Tibial nerve (tissue), 4 donors: ENCODE data around the gene TACO1. TPM values are rescaled to one million over a fixed set of nuclear protein-coding genes. Genes with fewer than 3 reads are reported as not detected.

Source experiments
- DNase-seq, 2 donors: peaks; one replicate each; pipeline ENCODE4 v3.0.0-alpha.2; 2019; ENCODE audit warnings: low spot score in 2 of 2
- H3K27ac ChIP-seq, 4 donors: fragments of 200-600 bp; sonication (generic) in 3 of 4; one replicate each; pipeline ENCODE4 v1.5.1; 2017 to 2019; ENCODE audit warnings: mild to moderate bottlenecking in 1 of 4
- H3K27me3 ChIP-seq, 2 donors: fragments of 200-600 bp; sonication (generic) in 1 of 2; one replicate each; pipeline versions ENCODE4 v1.5.1 to v1.6.0; 2017 to 2019
- H3K36me3 ChIP-seq, 3 donors: fragments of 200-600 bp; sonication (generic); one replicate each; pipeline ENCODE4 v1.5.1; 2018 to 2019
- H3K4me1 ChIP-seq, 4 donors: fragments of 200-600 bp; sonication (generic) in 3 of 4; one replicate each; pipeline ENCODE4 v1.5.1; 2017 to 2019
- H3K4me3 ChIP-seq, 4 donors: fragments of 200-600 bp; sonication (generic) in 3 of 4; one replicate each; pipeline ENCODE4 v1.5.1; 2017 to 2019; ENCODE audit warnings: mild to moderate bottlenecking in 1 of 4, moderate library complexity in 1 of 4
- H3K9me3 ChIP-seq, 4 donors: fragments of 200-600 bp; sonication (generic) in 3 of 4; one replicate each; pipeline ENCODE4 v1.5.1; 2017 to 2019
- EP300 ChIP-seq, 2 donors: sonication (generic); formaldehyde crosslinking; IDR thresholded peaks; one replicate each; pipeline ENCODE4 v1.6.1; 2017; ENCODE audit warnings: antibody characterized with exemption in 2 of 2, mild to moderate bottlenecking in 1 of 2
- POLR2A ChIP-seq, 2 donors: fragments of 450-650 bp; IDR thresholded peaks; one replicate each; pipeline ENCODE4 v1.6.1; 2017; ENCODE audit warnings: antibody characterized with exemption in 2 of 2, mild to moderate bottlenecking in 2 of 2, moderate library complexity in 2 of 2
- WGBS, 2 donors: methylation state at CpG; one replicate each; pipeline ENCODE4 v1.1.5; 2018; 5-methylcytosine and 5-hydroxymethylcytosine counted together
- total RNA-seq, 4 donors: library from RNA; depleted of rRNA; stranded (reverse); fragments of >200 nt; gene quantifications; one replicate each; pipeline ENCODE4 v1.1.0, GENCODE V29; 2016
- TF ChIP-seq, protein P1 (sequence below), 5 experiments: fragments of 200-600 bp in 3 of 5; fragments of 450-650 bp in 2 of 5; sonication (generic) in 3 of 5; IDR thresholded peaks; one replicate each; pipeline ENCODE4 v1.5.1; 2016 to 2019; ENCODE audit warnings: antibody characterized with exemption in 5 of 5, mild to moderate bottlenecking in 3 of 5, moderate library complexity in 2 of 5

TACO1 gene
- total RNA-seq, 4 donors from 2014 or later = 9.8 to 18.0 (median 13.3) TPM

DNA sequence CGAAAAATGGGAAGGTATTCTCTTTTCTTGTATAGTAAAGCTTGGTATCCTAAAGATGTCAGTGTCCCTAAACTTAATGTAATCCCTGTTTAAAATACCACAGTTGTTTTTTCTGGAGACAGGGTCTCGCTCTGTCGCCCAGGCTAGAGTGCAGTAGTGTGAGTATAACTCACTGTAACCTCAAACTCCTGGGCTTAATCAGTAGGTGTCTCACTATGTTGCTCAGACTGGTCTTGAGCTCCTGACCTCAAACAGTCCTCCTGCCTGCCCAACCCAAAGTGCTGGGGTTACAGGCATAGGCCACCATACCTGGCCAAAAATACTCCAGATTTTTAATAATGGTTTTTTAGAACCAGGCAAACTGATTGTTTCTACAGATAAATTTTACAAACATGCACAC is 42.3 kb upstream of the TACO1 start:
- no peak for TF ChIP-seq EP300 (IDR thresholded peaks at IDR 0.05)
- no peaks in the 10 kb centered on the region for H3K27me3 ChIP-seq
- H3K36me3 ChIP-seq = no peaks in the 10 kb centered on the region
- H3K4me3 ChIP-seq = no peak overlapping the region
- WGBS, 2 donors = 90 to 93% methylated on average over 3 of the region's 3 CpGs
- no peak for DNase-seq
- H3K4me1 ChIP-seq = peaks cover 0 to 42% (median under 1%) of the 10 kb centered on the region in 4 donors
- no peak overlapping the region for H3K27ac ChIP-seq
- H3K9me3 ChIP-seq = no peaks in the 10 kb centered on the region

GRCh38 chr17:63561819-63562218 is 38.9 kb upstream of the TACO1 start:
- Histone ChIP-seq H3K27me3 (no peaks in the 10 kb centered on the region), H3K4me3 (no peak overlapping the region), H3K36me3 (peaks cover 0 to 4% (median 0%) of the 10 kb centered on the region in 3 donors), H3K9me3 (no peaks in the 10 kb centered on the region), H3K4me1 (peaks cover 0 to 20% (median 0%) of the 10 kb centered on the region in 4 donors), H3K27ac (no peak overlapping the region)
- TF ChIP-seq, protein P1, sequence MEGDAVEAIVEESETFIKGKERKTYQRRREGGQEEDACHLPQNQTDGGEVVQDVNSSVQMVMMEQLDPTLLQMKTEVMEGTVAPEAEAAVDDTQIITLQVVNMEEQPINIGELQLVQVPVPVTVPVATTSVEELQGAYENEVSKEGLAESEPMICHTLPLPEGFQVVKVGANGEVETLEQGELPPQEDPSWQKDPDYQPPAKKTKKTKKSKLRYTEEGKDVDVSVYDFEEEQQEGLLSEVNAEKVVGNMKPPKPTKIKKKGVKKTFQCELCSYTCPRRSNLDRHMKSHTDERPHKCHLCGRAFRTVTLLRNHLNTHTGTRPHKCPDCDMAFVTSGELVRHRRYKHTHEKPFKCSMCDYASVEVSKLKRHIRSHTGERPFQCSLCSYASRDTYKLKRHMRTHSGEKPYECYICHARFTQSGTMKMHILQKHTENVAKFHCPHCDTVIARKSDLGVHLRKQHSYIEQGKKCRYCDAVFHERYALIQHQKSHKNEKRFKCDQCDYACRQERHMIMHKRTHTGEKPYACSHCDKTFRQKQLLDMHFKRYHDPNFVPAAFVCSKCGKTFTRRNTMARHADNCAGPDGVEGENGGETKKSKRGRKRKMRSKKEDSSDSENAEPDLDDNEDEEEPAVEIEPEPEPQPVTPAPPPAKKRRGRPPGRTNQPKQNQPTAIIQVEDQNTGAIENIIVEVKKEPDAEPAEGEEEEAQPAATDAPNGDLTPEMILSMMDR (IDR thresholded peaks at IDR 0.05) = no peak
- TF ChIP-seq POLR2A (IDR thresholded peaks at IDR 0.05) = no peak
- no peak for TF ChIP-seq EP300 (IDR thresholded peaks at IDR 0.05)
- DNase-seq = no peak

DNA sequence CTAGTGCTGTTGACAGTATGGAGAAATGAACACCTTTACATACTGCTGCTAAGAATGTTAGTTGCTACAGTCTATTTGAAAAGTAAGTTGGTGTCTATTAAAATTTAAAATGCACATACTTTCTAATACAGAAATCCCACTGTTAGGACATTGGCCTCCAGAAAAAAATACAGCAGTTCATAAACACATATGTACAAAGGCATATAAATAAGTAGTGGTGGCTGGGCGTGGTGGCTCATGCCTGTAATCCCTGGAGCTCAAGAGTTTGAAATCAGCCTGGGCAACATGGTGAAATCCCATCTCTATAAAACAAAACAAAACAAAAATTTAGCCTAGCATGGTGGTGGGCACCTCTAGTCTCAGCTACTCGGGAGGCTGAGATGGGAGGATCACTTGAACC is 37.4 kb upstream of the TACO1 start:
- DNase-seq = no peak
- 96 to 97% methylated on average over 2 of the region's 2 CpGs for WGBS, 2 donors
- peaks cover 0 to 4% (median 0%) of the 10 kb centered on the region in 3 donors for H3K36me3 ChIP-seq
- H3K4me3 ChIP-seq = no peak overlapping the region
- TF ChIP-seq, protein P1 (IDR thresholded peaks at IDR 0.05) = no peak
- TF ChIP-seq POLR2A (IDR thresholded peaks at IDR 0.05) (no peak), EP300 (IDR thresholded peaks at IDR 0.05) (no peak)
- no peak overlapping the region for H3K27ac ChIP-seq
- H3K9me3 ChIP-seq = no peaks in the 10 kb centered on the region
- no peaks in the 10 kb centered on the region for H3K27me3 ChIP-seq
- peaks cover 0 to 23% (median 0%) of the 10 kb centered on the region in 4 donors for H3K4me1 ChIP-seq

DNA sequence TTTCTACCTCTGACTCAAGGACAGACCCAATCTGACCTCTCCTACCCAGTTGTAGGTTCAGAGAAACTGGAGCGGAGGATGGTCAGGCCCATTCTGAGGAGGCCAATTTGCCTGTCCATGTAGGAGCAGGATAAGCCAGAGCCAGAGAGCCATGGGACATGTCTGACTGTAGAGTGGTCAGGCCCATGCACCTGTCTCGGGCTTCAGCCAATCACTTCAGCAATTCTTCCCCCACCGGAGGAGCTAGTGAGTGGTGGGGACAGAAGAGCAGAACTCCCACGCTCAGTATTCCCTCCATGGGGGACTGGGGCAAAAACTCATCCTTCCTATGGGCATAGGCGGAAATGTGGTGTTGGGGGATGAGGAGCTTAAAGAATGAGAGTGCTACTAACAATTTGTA is 36.1 kb upstream of the TACO1 start:
- Histone ChIP-seq H3K4me1 (peaks cover 0 to 22% (median 0%) of the 10 kb centered on the region in 4 donors), H3K27me3 (no peaks in the 10 kb centered on the region), H3K4me3 (no peak overlapping the region), H3K36me3 (peaks cover 0 to 4% (median 0%) of the 10 kb centered on the region in 3 donors), H3K9me3 (no peaks in the 10 kb centered on the region), H3K27ac (no peak overlapping the region)
- 93 to 97% methylated on average over 5 of the region's 5 CpGs for WGBS, 2 donors
- DNase-seq = no peak
- TF ChIP-seq, protein P1 (IDR thresholded peaks at IDR 0.05) = no peak
- no peak for TF ChIP-seq POLR2A (IDR thresholded peaks at IDR 0.05)
- no peak for TF ChIP-seq EP300 (IDR thresholded peaks at IDR 0.05)

DNA sequence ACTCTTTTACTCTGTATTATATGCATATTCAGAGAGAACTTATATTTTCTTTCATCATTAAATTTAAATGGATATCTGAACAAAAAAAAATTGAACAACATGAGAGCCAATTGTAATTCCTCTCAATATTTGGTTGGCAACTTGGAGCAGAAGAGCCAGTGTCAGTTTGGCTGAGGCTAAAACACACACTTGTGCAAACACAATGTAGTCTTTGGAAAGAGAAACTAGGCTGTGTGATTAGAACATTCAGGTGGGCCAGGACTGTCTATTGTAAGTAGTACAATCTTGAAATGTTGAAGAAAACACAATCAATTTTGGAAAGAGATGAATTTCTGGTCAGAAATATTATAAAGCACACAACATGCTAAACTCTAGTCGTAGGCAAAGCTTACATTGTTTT is 33.5 kb upstream of the TACO1 start:
- Histone ChIP-seq H3K9me3 (no peaks in the 10 kb centered on the region), H3K4me3 (no peak overlapping the region), H3K27ac (no peak overlapping the region), H3K27me3 (no peaks in the 10 kb centered on the region), H3K36me3 (peaks cover 0 to 4% (median 0%) of the 10 kb centered on the region in 3 donors), H3K4me1 (peaks cover 0 to 22% (median 0%) of the 10 kb centered on the region in 4 donors)
- WGBS, 2 donors = 58 to 72% methylated on average over 1 of the region's 1 CpG
- TF ChIP-seq POLR2A (IDR thresholded peaks at IDR 0.05) (no peak), EP300 (IDR thresholded peaks at IDR 0.05) (no peak)
- TF ChIP-seq, protein P1 (IDR thresholded peaks at IDR 0.05) = no peak
- no peak for DNase-seq

DNA sequence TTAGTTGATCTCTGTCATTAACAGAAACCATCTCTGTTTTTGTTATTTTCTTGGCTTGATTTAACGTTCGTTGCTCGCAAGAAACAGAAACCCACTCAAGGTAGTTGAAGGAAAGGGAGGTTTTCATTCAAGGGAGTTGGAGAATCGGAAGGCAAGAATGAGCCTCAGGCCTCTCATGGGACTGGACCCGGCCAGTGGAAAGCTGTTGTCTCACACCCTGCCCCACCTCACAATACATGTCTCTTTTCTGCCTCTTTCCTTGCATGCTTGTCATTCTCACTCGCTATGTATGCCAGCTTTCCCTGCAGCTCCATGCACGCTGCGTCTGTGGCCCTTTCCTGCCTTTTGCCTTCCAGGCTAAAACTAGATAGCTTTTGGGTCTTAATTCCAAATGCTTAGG is 32.1 kb upstream of the TACO1 start:
- TF ChIP-seq, protein P1 (IDR thresholded peaks at IDR 0.05) = no peak
- TF ChIP-seq POLR2A (IDR thresholded peaks at IDR 0.05) (no peak), EP300 (IDR thresholded peaks at IDR 0.05) (no peak)
- Histone ChIP-seq H3K4me1 (peaks cover 0 to 15% (median 0%) of the 10 kb centered on the region in 4 donors), H3K9me3 (no peaks in the 10 kb centered on the region), H3K27ac (no peak overlapping the region), H3K4me3 (no peak overlapping the region), H3K36me3 (peaks cover 0 to 4% (median 0%) of the 10 kb centered on the region in 3 donors), H3K27me3 (no peaks in the 10 kb centered on the region)
- 64 to 75% methylated on average over 8 of the region's 8 CpGs for WGBS, 2 donors
- no peak for DNase-seq
